Glutamatergic neuron (in vitro differentiated cells): ENCODE results near the gene MEN1. TPM values are rescaled to one million over a fixed set of nuclear protein-coding genes. Genes with fewer than 3 reads are reported as not detected.

Experiments
- DNase-seq: peaks from one replicate; pipeline ENCODE4 v3.0.0; 2022
- H3K27ac Mint-ChIP-seq: one replicate; pipeline ENCODE4 v1.8.0; 2020; ENCODE audit warnings: mild to moderate bottlenecking, mixed read lengths, inconsistent platforms; ENCODE audit not compliant: unreplicated experiment
- H3K27me3 Mint-ChIP-seq: one replicate; pipeline ENCODE4 v1.8.0; 2020; ENCODE audit warnings: mild to moderate bottlenecking, moderate library complexity, mixed read lengths, inconsistent platforms; ENCODE audit not compliant: unreplicated experiment
- H3K36me3 Mint-ChIP-seq: one replicate; pipeline ENCODE4 v1.8.0; 2020; ENCODE audit warnings: mild to moderate bottlenecking, mixed read lengths, inconsistent platforms; ENCODE audit not compliant: unreplicated experiment
- H3K4me1 Mint-ChIP-seq: one replicate; pipeline ENCODE4 v1.8.0; 2020; ENCODE audit warnings: mild to moderate bottlenecking, low read depth, mixed read lengths, inconsistent platforms; ENCODE audit not compliant: unreplicated experiment
- H3K4me3 Mint-ChIP-seq: one replicate; pipeline ENCODE4 v1.8.0; 2020; ENCODE audit warnings: mild to moderate bottlenecking, mixed read lengths, inconsistent platforms; ENCODE audit not compliant: unreplicated experiment
- H3K9me3 Mint-ChIP-seq: one replicate; pipeline ENCODE4 v1.8.0; 2020; ENCODE audit warnings: mild to moderate bottlenecking, moderate library complexity, mixed read lengths, inconsistent platforms; ENCODE audit not compliant: unreplicated experiment
- CTCF ChIP-seq: fragments of 200-600 bp; sonication (generic); IDR thresholded peaks from one replicate; pipeline ENCODE4 v1.5.0; 2021; ENCODE audit not compliant: partially characterized antibody, unreplicated experiment
- total RNA-seq: library from RNA; stranded (reverse); fragmentation: NEBNext Ultra II Directional; extraction: Animal tissue kit (Norgen Biotek cat#: 25700); gene quantifications from one replicate; pipeline ENCODE4 v1.2.1, GENCODE V29; 2021; ENCODE audit not compliant: unreplicated experiment

The MEN1 gene
- total RNA-seq, 1 donor from 2014 or later: 39.7 TPM

GRCh38 chr11:64768300-64768694, 42.1 kb downstream of the MEN1 start:
- H3K4me1 Mint-ChIP-seq: peaks cover 16% of the 10 kb centered on the region
- H3K27ac Mint-ChIP-seq: no peak overlapping the region
- peaks cover 2% of the 10 kb centered on the region for H3K9me3 Mint-ChIP-seq
- H3K4me3 Mint-ChIP-seq: no peak overlapping the region
- H3K36me3 Mint-ChIP-seq: peaks cover 6% of the 10 kb centered on the region
- peaks cover 2% of the 10 kb centered on the region for H3K27me3 Mint-ChIP-seq
- DNase-seq: no peak
- TF ChIP-seq CTCF: no peak

- H3K4me3 Mint-ChIP-seq: no peak overlapping the region
- peaks cover 2% of the 10 kb centered on the region for H3K9me3 Mint-ChIP-seq
- H3K27me3 Mint-ChIP-seq: peaks cover 3% of the 10 kb centered on the region
- DNase-seq: peak; percentile 90
- peak; percentile 93 for TF ChIP-seq CTCF
- H3K36me3 Mint-ChIP-seq: peaks cover 6% of the 10 kb centered on the region
- peaks cover 18% of the 10 kb centered on the region for H3K4me1 Mint-ChIP-seq
- no peak overlapping the region for H3K27ac Mint-ChIP-seq
These were observed 42.7 kb downstream of the MEN1 start for GRCh38 chr11:64767344-64768299.

- no peak for TF ChIP-seq CTCF
- Mint-ChIP-seq H3K9me3 (peaks cover 6% of the 10 kb centered on the region), H3K36me3 (peaks cover 6% of the 10 kb centered on the region), H3K27ac (no peak overlapping the region), H3K4me1 (peaks cover 16% of the 10 kb centered on the region), H3K27me3 (peaks cover 4% of the 10 kb centered on the region), H3K4me3 (no peak overlapping the region)
- no peak for DNase-seq
These were observed 43.5 kb downstream of the MEN1 start for GRCh38 chr11:64766881-64767280.

GRCh38 chr11:64765851-64766665, 44.3 kb downstream of the MEN1 start:
- DNase-seq: no peak
- no peak overlapping the region for H3K4me3 Mint-ChIP-seq
- peaks cover 15% of the 10 kb centered on the region for H3K4me1 Mint-ChIP-seq
- peaks cover 6% of the 10 kb centered on the region for H3K36me3 Mint-ChIP-seq
- TF ChIP-seq CTCF: no peak
- peaks cover 6% of the 10 kb centered on the region for H3K9me3 Mint-ChIP-seq
- H3K27ac Mint-ChIP-seq: no peak overlapping the region
- peaks cover 4% of the 10 kb centered on the region for H3K27me3 Mint-ChIP-seq
